Measurements from ENCODE around the gene ZDHHC3. TPM values are rescaled to one million over a fixed set of nuclear protein-coding genes. Genes with fewer than 3 reads are reported as not detected.

The ZDHHC3 gene
- total and polyA plus RNA-seq, 2 donors (not counting 1 experiment from before 2014, with no cell fraction given): 37.2 to 52.6 TPM

- Mint-ChIP-seq H3K27ac (no peak overlapping the region), H3K4me1 (peaks cover 5% of the 10 kb centered on the region), H3K4me3 (no peak overlapping the region), H3K9me3 (ENCODE audit: insufficient read depth) (no peaks in the 10 kb centered on the region), H3K27me3 (peaks cover 17% of the 10 kb centered on the region)
- no peak overlapping the region for H3K4me3 ChIP-seq (ENCODE audit: control extremely low read depth in 1 of 5, extremely low read depth in 1 of 5, insufficient read depth in 1 of 5, low read depth in 2 of 5, low read length in 4 of 5)
- H3K27me3 ChIP-seq (replicated peaks in 1 of 4; ENCODE audit: control extremely low read depth in 1 of 4, control insufficient read depth in 3 of 4, insufficient read depth in 4 of 4, low read length in 3 of 4): peaks cover 0 to 14% (median 3%) of the 10 kb centered on the region in 4 experiments
- CTCF ChIA-PET: no interaction called here
- no peak overlapping the region for H3K9ac ChIP-seq (ENCODE audit: low read length)
- H3K4me2 ChIP-seq (replicated peaks; ENCODE audit: low read depth, low read length, poor library complexity, severe bottlenecking): no peak overlapping the region
- no peak for ATAC-seq (ENCODE audit: low read depth)
- POLR2A ChIA-PET: no interaction called here
- no peak for DNase-seq
- H2AFZ ChIP-seq (ENCODE audit: insufficient read depth, low read depth, low read length, poor library complexity, severe bottlenecking): no peak overlapping the region
- TF ChIP-seq EZH2 (IDR thresholded peaks at IDR 0.05; ENCODE audit: borderline replicate concordance, insufficient read depth, low read depth, low read length, poor library complexity, severe bottlenecking) (no peak), CTCF (IDR thresholded peaks at IDR 0.05) (no peak)
- H3K27ac ChIP-seq (ENCODE audit: low read length in 2 of 2): no peak overlapping the region
- H3K9me3 ChIP-seq (ENCODE audit: control extremely low read depth in 1 of 3, control insufficient read depth in 2 of 3, insufficient read depth in 1 of 3, low read length in 2 of 3): no peaks in the 10 kb centered on the region
- no peaks in the 10 kb centered on the region for H3K36me3 ChIP-seq (replicated peaks in 1 of 2; ENCODE audit: control extremely low read depth in 1 of 2, control insufficient read depth in 1 of 2, extremely low read depth in 1 of 2, insufficient read depth in 2 of 2, low read length in 1 of 2)
- no peaks in the 10 kb centered on the region for H3K79me2 ChIP-seq (ENCODE audit: control insufficient read depth, insufficient read depth, low read length)
- H4K20me1 ChIP-seq (ENCODE audit: control insufficient read depth, insufficient read depth, low read length, poor library complexity, severe bottlenecking): no peaks in the 10 kb centered on the region
- no peaks in the 10 kb centered on the region for H3K4me1 ChIP-seq (ENCODE audit: control insufficient read depth in 2 of 2, insufficient read depth in 2 of 2, low read length in 2 of 2)
- 80% methylated on average over 8 of the region's 13 CpGs for WGBS (ENCODE audit: insufficient coverage)
- intact Hi-C loops (cut with micrococcal nuclease): no loop called here
Measured at GRCh38 chr3:44899683-44900367, 76.1 kb downstream of the ZDHHC3 start.

- intact Hi-C loops (cut with micrococcal nuclease): no loop called here
- Histone ChIP-seq H3K79me2 (ENCODE audit: control insufficient read depth, insufficient read depth, low read length) (no peaks in the 10 kb centered on the region), H4K20me1 (ENCODE audit: control insufficient read depth, insufficient read depth, low read length, poor library complexity, severe bottlenecking) (no peaks in the 10 kb centered on the region), H3K27me3 (replicated peaks in 1 of 4; ENCODE audit: control extremely low read depth in 1 of 4, control insufficient read depth in 3 of 4, insufficient read depth in 4 of 4, low read length in 3 of 4) (peaks cover 0 to 14% (median 3%) of the 10 kb centered on the region in 4 experiments), H3K4me1 (ENCODE audit: control insufficient read depth in 2 of 2, insufficient read depth in 2 of 2, low read length in 2 of 2) (no peaks in the 10 kb centered on the region), H3K9me3 (ENCODE audit: control extremely low read depth in 1 of 3, control insufficient read depth in 2 of 3, insufficient read depth in 1 of 3, low read length in 2 of 3) (no peaks in the 10 kb centered on the region), H3K27ac (ENCODE audit: low read length in 2 of 2) (no peak overlapping the region), H3K4me2 (replicated peaks; ENCODE audit: low read depth, low read length, poor library complexity, severe bottlenecking) (no peak overlapping the region), H3K36me3 (replicated peaks in 1 of 2; ENCODE audit: control extremely low read depth in 1 of 2, control insufficient read depth in 1 of 2, extremely low read depth in 1 of 2, insufficient read depth in 2 of 2, low read length in 1 of 2) (no peaks in the 10 kb centered on the region), H3K4me3 (ENCODE audit: control extremely low read depth in 1 of 5, extremely low read depth in 1 of 5, insufficient read depth in 1 of 5, low read depth in 2 of 5, low read length in 4 of 5) (no peak overlapping the region), H3K9ac (ENCODE audit: low read length) (no peak overlapping the region), H2AFZ (ENCODE audit: insufficient read depth, low read depth, low read length, poor library complexity, severe bottlenecking) (no peak overlapping the region)
- no peaks in the 10 kb centered on the region for H3K9me3 Mint-ChIP-seq (ENCODE audit: insufficient read depth)
- ChIA-PET CTCF (no interaction called here), POLR2A (no interaction called here)
- ATAC-seq (ENCODE audit: low read depth): no peak
- TF ChIP-seq CTCF (IDR thresholded peaks at IDR 0.05) (no peak), EZH2 (IDR thresholded peaks at IDR 0.05; ENCODE audit: borderline replicate concordance, insufficient read depth, low read depth, low read length, poor library complexity, severe bottlenecking) (no peak)
- no peak overlapping the region for H3K4me3 Mint-ChIP-seq
- H3K27ac Mint-ChIP-seq: no peak overlapping the region
- H3K27me3 Mint-ChIP-seq: peaks cover 12% of the 10 kb centered on the region
- H3K4me1 Mint-ChIP-seq: peaks cover 5% of the 10 kb centered on the region
- DNase-seq: no peak
- WGBS (ENCODE audit: insufficient coverage): 80% methylated on average over 1 of the region's 2 CpGs
Measured at GRCh38 chr3:44896440-44896839, 79.5 kb downstream of the ZDHHC3 start.
